Motor neuron (in vitro differentiated cells): ENCODE data around the gene GYPC. TPM values are rescaled to one million over a fixed set of nuclear protein-coding genes. Genes with fewer than 3 reads are reported as not detected.

Experiments
- ATAC-seq, 8 experiments: fragments of 200-7000 bp; cut with Tn5 transposase; replicated peaks in 6 of 8; 2 replicates each; pipeline ENCODE4 v1.8.0; 2021; ENCODE audit warnings: mild to moderate bottlenecking in 8 of 8, moderate library complexity in 8 of 8
- H3K27ac ChIP-seq, 2 donors: fragments of 250-450 bp; sonication (Bioruptor Pico); 2 replicates each; pipeline ENCODE4 v1.9.0; 2021; ENCODE audit warnings: antibody characterized with exemption in 2 of 2, mild to moderate bottlenecking in 2 of 2, moderate library complexity in 1 of 2
- H3K4me1 ChIP-seq, 2 donors: fragments of 250-450 bp; sonication (Bioruptor Pico); replicated peaks in 1 of 2; 2 replicates each; pipeline ENCODE4 v1.6.1; 2021; ENCODE audit warnings: antibody characterized with exemption in 2 of 2, mild to moderate bottlenecking in 2 of 2, moderate library complexity in 1 of 2
- H3K4me3 ChIP-seq, 5 donors: fragments of 250-450 bp; sonication (Bioruptor Pico); 2 replicates each; pipeline ENCODE4 v1.9.0; 2021; ENCODE audit warnings: antibody characterized with exemption in 5 of 5, mild to moderate bottlenecking in 5 of 5, moderate library complexity in 4 of 5
- WGBS, 10 experiments: fragments of 450-650 bp; shearing (Covaris generic); methylation state at CpG; one replicate each; pipeline ENCODE4 v1.0.0; 2022; 5-methylcytosine and 5-hydroxymethylcytosine counted together
- in situ Hi-C, 9 experiments: fragments of 400-800 bp; cut with MboI; loops; one replicate each; pipeline ENCODE4 v1.15.0; 2021; ENCODE audit warnings: low sequenced_read_pairs in 9 of 9, low pct_unique_long_range_greater_than_20kb in 2 of 9; ENCODE audit not compliant: unreplicated experiment in 9 of 9
- total RNA-seq, 8 experiments: library from RNA; unstranded; fragments of 300-600 nt; gene quantifications; 2 replicates each; pipeline versions ENCODE4 v1.2.3 to v1.2.4, GENCODE V29; 2022

Gene GYPC
- total RNA-seq, 8 experiments from 2014 or later = 23.4 to 264 (median 65.0) TPM

GRCh38 chr2:126730655-126731054, 74.7 kb downstream of the GYPC start:
- in situ Hi-C loops = no loop called here
- ATAC-seq = no peak
- no peaks in the 10 kb centered on the region for H3K4me1 ChIP-seq
- WGBS, 10 experiments = 8 to 96% (median 24%) methylated on average over 1 to 3 of the region's 5 CpGs; no CpG with 5 or more reads in 6 of the 10 experiments
- no peak overlapping the region for H3K4me3 ChIP-seq
- H3K27ac ChIP-seq = no peak overlapping the region

- H3K27ac ChIP-seq = no peak overlapping the region
- in situ Hi-C loops = no loop called here
- ATAC-seq = no peak
- WGBS, 10 experiments = 20 to 100% (median 75%) methylated on average over 1 to 5 of the region's 5 CpGs; no CpG with 5 or more reads in 6 of the 10 experiments
- H3K4me3 ChIP-seq = no peak overlapping the region
- H3K4me1 ChIP-seq = no peaks in the 10 kb centered on the region
These were observed 75.4 kb downstream of the GYPC start for GRCh38 chr2:126731353-126731752.

GRCh38 chr2:126732682-126733245, 76.8 kb downstream of the GYPC start:
- H3K27ac ChIP-seq = no peak overlapping the region
- no peak overlapping the region for H3K4me3 ChIP-seq
- in situ Hi-C loops = no loop called here
- 0 to 100% (median 74%) methylated on average over 1 to 3 of the region's 7 CpGs; no CpG with 5 or more reads in 2 of the 10 experiments for WGBS, 10 experiments
- ATAC-seq = no peak
- H3K4me1 ChIP-seq = no peaks in the 10 kb centered on the region

GRCh38 chr2:126733795-126734194, 77.8 kb downstream of the GYPC start:
- ATAC-seq = no peak
- WGBS, 10 experiments = 0 to 100% (median 83%) methylated on average over 1 of the region's 1 CpG; no CpG with 5 or more reads in 5 of the 10 experiments

DNA sequence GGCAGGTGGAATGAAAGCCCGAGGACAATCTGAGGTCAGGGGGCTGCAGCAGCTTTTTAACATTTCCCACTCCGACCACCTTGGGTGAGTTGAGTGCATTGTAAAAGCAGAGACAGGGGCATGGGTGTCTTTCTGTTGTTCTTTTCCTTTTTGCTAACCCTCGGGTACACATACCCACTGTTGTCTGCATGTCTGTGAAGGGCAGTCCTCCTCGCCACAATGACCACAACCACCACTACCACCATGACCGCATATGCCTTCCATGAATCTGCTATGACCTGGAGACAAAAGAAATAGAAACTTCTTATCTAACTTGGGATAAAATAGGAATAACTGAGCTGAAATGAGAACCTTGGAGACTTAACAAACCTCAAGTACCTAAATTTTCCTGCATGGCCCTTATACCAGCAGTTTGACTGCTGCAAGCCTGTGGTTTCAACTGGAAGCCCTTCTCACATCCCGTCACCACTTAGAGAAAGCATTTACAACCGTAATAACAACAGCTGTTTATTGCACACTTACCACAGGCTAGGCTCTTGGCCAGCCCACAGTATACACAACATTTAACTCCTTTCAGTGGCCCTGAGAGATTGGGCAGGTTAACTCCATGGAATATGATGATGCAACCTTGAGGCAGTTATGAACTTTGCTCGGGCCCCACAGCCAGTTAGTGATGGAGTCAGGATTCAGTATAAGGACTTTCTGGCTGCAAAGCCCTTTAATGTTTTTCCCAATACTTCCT, 80.3 kb downstream of the GYPC start:
- Histone ChIP-seq H3K27ac (no peak overlapping the region), H3K4me3 (no peak overlapping the region), H3K4me1 (no peaks in the 10 kb centered on the region)
- in situ Hi-C loops = no loop called here
- peak in 1 of 8 experiments; percentile 16 for ATAC-seq
- WGBS, 10 experiments = 30 to 100% (median 83%) methylated on average over 1 to 8 of the region's 8 CpGs; no CpG with 5 or more reads in 1 of the 10 experiments

More at GRCh38 chr2:126733795-126734194, 77.8 kb downstream of the GYPC start:
- in situ Hi-C loops = no loop called here
- H3K27ac ChIP-seq = no peak overlapping the region
- H3K4me3 ChIP-seq = no peak overlapping the region
- H3K4me1 ChIP-seq = no peaks in the 10 kb centered on the region

DNA sequence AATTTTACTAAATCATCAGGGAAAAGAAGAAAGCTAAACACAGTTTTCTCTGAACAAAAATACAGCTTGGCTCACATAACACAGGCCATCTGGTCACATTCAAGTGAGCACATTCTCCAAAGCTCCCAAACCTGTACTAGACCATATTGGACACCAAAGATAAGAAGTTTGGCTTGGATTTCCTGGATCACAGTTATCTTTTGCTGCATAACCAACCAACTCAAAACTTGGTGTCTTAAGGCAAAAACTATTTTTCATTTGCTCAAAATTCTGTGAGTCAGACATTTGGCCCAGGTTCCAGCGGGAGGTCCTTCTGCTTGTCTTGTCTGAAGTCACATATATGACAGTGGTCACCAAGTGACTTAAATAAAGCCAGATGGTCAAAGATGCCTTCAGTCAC, 83.2 kb downstream of the GYPC start:
- in situ Hi-C loops = no loop called here
- Histone ChIP-seq H3K4me3 (no peak overlapping the region), H3K4me1 (no peaks in the 10 kb centered on the region), H3K27ac (no peak overlapping the region)
- 50 to 100% (median 100%) methylated on average over 1 of the region's 1 CpG; no CpG with 5 or more reads in 3 of the 10 experiments for WGBS, 10 experiments
- no peak for ATAC-seq

DNA sequence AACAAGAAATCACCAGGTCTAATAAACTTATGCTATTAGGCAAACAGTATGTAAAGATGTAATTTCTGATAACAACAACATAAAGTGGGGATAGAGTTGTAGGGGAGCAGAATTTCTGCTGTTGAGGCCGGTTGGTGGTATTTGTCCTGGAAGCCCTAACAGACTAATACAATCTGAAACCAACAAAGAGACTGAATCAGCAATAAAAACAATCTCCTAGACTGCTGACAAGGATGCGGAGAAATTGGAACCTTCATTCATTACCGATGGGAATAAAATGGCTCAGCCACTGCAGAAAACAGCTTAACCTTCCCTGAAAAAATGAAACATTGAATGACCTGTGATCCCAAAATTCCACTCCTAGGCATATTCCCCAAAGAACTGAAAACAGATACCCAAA, 88.7 kb downstream of the GYPC start:
- WGBS, 10 experiments = 12 to 100% (median 87%) methylated on average over 1 to 3 of the region's 3 CpGs; no CpG with 5 or more reads in 2 of the 10 experiments
- in situ Hi-C loops = no loop called here
- H3K4me1 ChIP-seq = no peaks in the 10 kb centered on the region
- H3K4me3 ChIP-seq = no peak overlapping the region
- H3K27ac ChIP-seq = no peak overlapping the region
- no peak for ATAC-seq

Other genes starting within 250 kb of the GYPC start
- gene TEX51, start 242.7 kb downstream of the GYPC start, total RNA-seq = under 1 TPM in 1 of 8 experiments, not detected in 7; 0.81 TPM